NCI-H2196 treated with DMSO at 0.1 percent for 48 hours (cell line): Measurements from ENCODE around the gene CLDN5.
A peak's percentile ranks its signal among the peaks of the same experiment; 100 is the strongest.

Experiments used
- DNase-seq: peaks from one replicate; lab custom pipeline; 2025; ENCODE audit not compliant: unreplicated experiment; lab: John Stamatoyannopoulos, UW

The CLDN5 gene

GRCh38 chr22:19482297-19482696 is 41.9 kb downstream of the CLDN5 start:
- no peak for DNase-seq

- no peak for DNase-seq
These were observed 43.4 kb downstream of the CLDN5 start for GRCh38 chr22:19480789-19481188.

GRCh38 chr22:19480173-19480568 is 44.0 kb downstream of the CLDN5 start:
- no peak for DNase-seq

- peak; percentile 82 for DNase-seq
These were observed 44.6 kb downstream of the CLDN5 start, which contains the start of gene CDC45 for GRCh38 chr22:19479355-19480172. TSS of gene CDC45 (plus strand) at chr22:19479920. CDS start at chr22:19479969, 49 bp downstream.

- peak; percentile 46 for DNase-seq
These were observed 45.3 kb downstream of the CLDN5 start, which contains the start of gene UFD1 for GRCh38 chr22:19478901-19479354. TSS of gene UFD1 (minus strand) at chr22:19479193. CDS start at chr22:19479085, 108 bp downstream.

GRCh38 chr22:19478045-19478900 is 45.9 kb downstream of the CLDN5 start:
- DNase-seq, result no peak

- no peak for DNase-seq
These were observed 46.7 kb downstream of the CLDN5 start for GRCh38 chr22:19477321-19478044.

- no peak for DNase-seq
These were observed 48.2 kb downstream of the CLDN5 start for GRCh38 chr22:19476023-19476422.

GRCh38 chr22:19473578-19473977 is 50.6 kb downstream of the CLDN5 start:
- DNase-seq, result no peak
